IMR-90 (cell line): ENCODE data around the gene CADM2.
"Not testable (repeated sequence)": the region's sequence is repeated elsewhere in the genome, so short reads cannot be mapped to it uniquely, and the experiment has no call there.

Experiments used
- BHLHE40 ChIP-seq: fragments of 150-350 bp; IDR thresholded peaks from 2 replicates; pipeline ENCODE4 v1.6.1; 2016; ENCODE audit warnings: mild to moderate bottlenecking, low read depth, low read length
- CHD1 ChIP-seq: IDR thresholded peaks from 2 replicates; pipeline ENCODE4 v1.6.1; 2012; ENCODE audit warnings: low read depth, low read length, improper control_type of control experiment
- MAZ ChIP-seq: IDR thresholded peaks from 2 replicates; pipeline ENCODE4 v1.6.1; 2012; ENCODE audit warnings: low read depth, mild to moderate bottlenecking, low read length, improper control_type of control experiment, moderate library complexity, borderline replicate concordance
- MXI1 ChIP-seq: IDR thresholded peaks from 2 replicates; pipeline ENCODE4 v1.6.1; 2012; ENCODE audit warnings: low read depth, mild to moderate bottlenecking, low read length, moderate library complexity, borderline replicate concordance
- POLR2A ChIP-seq: IDR thresholded peaks from 2 replicates; pipeline ENCODE4 v1.6.1; 2012; ENCODE audit warnings: mild to moderate bottlenecking, low read depth, low read length
- RAD21 ChIP-seq: IDR thresholded peaks from 2 replicates; pipeline ENCODE4 v1.6.1; 2012; ENCODE audit warnings: low read length, improper control_type of control experiment
- RFX5 ChIP-seq: IDR thresholded peaks from 2 replicates; pipeline ENCODE4 v1.8.0; 2012; ENCODE audit warnings: low read depth, mild to moderate bottlenecking, low read length, moderate library complexity
- SMC3 ChIP-seq: fragments of 150-350 bp; IDR thresholded peaks from 2 replicates; pipeline ENCODE4 v1.6.1; 2016; ENCODE audit warnings: low read depth, mild to moderate bottlenecking, antibody characterized with exemption, low read length, moderate library complexity
- TF ChIP-seq, protein P1 (sequence below): conservative IDR thresholded peaks from 2 replicates; pipeline ENCODE4 v1.5.1; 2012; ENCODE audit warnings: mild to moderate bottlenecking, low read depth, low read length, improper control_type of control experiment
- TF ChIP-seq, protein P2 (sequence below): fragments of 150-350 bp; IDR thresholded peaks from 2 replicates; pipeline ENCODE4 v1.6.1; 2017; ENCODE audit warnings: mild to moderate bottlenecking, antibody characterized with exemption, low read length, low read depth

DNA sequence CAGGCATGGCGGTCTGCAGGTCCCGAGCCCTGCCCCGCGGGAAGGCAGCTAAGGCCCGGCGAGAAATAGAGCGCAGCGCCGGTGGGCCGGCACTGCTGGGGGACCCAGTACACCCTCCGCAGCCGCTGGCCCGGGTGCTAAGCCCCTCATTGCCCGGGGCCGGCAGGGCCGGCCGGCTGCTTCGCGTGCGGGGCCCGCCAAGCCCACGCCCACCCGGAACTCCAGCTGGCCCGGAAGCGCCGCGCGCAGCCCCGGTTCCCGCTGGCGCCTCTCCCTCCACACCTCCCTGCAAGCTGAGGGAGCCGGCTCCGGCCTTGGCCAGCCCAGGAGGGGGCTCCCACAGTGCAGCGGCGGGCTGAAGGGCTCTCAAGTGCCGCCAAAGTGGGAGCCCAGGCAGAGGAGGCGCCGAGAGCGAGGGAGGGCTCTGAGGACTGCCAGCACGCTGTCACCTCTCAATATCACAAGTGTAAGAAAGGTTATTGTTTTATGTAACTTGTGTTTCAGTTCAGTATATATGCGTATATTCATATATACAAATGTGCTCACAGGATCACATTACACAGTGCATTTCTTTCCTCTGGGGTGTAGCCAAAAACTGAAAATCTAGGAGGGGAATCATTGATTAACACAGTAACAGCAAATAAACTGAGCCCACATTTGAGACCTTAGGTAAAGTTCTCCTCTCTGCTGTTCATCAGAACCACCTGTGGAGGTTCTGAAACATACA lies 546.2 kb downstream of the CADM2 start:
- TF ChIP-seq, protein P1, sequence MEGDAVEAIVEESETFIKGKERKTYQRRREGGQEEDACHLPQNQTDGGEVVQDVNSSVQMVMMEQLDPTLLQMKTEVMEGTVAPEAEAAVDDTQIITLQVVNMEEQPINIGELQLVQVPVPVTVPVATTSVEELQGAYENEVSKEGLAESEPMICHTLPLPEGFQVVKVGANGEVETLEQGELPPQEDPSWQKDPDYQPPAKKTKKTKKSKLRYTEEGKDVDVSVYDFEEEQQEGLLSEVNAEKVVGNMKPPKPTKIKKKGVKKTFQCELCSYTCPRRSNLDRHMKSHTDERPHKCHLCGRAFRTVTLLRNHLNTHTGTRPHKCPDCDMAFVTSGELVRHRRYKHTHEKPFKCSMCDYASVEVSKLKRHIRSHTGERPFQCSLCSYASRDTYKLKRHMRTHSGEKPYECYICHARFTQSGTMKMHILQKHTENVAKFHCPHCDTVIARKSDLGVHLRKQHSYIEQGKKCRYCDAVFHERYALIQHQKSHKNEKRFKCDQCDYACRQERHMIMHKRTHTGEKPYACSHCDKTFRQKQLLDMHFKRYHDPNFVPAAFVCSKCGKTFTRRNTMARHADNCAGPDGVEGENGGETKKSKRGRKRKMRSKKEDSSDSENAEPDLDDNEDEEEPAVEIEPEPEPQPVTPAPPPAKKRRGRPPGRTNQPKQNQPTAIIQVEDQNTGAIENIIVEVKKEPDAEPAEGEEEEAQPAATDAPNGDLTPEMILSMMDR = not testable (repeated sequence)
- not testable (repeated sequence) for TF ChIP-seq POLR2A, MXI1, BHLHE40, RFX5, CHD1, MAZ, RAD21, SMC3
- TF ChIP-seq, protein P2, sequence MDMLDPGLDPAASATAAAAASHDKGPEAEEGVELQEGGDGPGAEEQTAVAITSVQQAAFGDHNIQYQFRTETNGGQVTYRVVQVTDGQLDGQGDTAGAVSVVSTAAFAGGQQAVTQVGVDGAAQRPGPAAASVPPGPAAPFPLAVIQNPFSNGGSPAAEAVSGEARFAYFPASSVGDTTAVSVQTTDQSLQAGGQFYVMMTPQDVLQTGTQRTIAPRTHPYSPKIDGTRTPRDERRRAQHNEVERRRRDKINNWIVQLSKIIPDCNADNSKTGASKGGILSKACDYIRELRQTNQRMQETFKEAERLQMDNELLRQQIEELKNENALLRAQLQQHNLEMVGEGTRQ = not testable (repeated sequence)
